Stomach (tissue), 4 donors: ENCODE results near the gene R3HDM2.

Source experiments
- CTCF ChIP-seq, 7 experiments: fragments of 450-650 bp in 4 of 7; fragments of 200-600 bp in 3 of 7; sonication (generic) in 3 of 7; IDR thresholded peaks; one replicate each; pipeline ENCODE4 v1.5.1; 2016 to 2019; ENCODE audit warnings: antibody characterized with exemption in 7 of 7, control low read depth in 2 of 7, mild to moderate bottlenecking in 1 of 7
- POLR2A ChIP-seq, 4 donors: fragments of 450-650 bp; IDR thresholded peaks; one replicate each; pipeline ENCODE4 v1.6.1; 2016; ENCODE audit warnings: antibody characterized with exemption in 4 of 4, control low read depth in 2 of 4, mild to moderate bottlenecking in 1 of 4, moderate library complexity in 1 of 4

GRCh38 chr12:57242691-57243454 is 188.0 kb downstream of the R3HDM2 start:
- TF ChIP-seq CTCF (IDR thresholded peaks at IDR 0.05) (peak in 5 of 7 experiments; percentile 17 to 72 (median 42)), POLR2A (IDR thresholded peaks at IDR 0.05) (no peak)
